Uterus (tissue), 4 donors: ENCODE results near the gene YWHAH. TPM values are rescaled to one million over a fixed set of nuclear protein-coding genes. Genes with fewer than 3 reads are reported as not detected.
A peak's percentile ranks its signal among the peaks of the same experiment; 100 is the strongest.

Experiments used
- DNase-seq, 2 donors: peaks; one replicate each; pipeline ENCODE4 v3.0.0-alpha.2; 2019 to 2020
- H3K27ac ChIP-seq, 2 donors: fragments of 200-600 bp; sonication (generic); 1 replicate in 1 of 2; 2 replicates in 1 of 2; pipeline ENCODE4 v1.5.1; 2016 to 2018
- H3K27me3 ChIP-seq, 2 donors: fragments of 200-600 bp; sonication (generic); one replicate each; pipeline ENCODE4 v1.5.1; 2018 to 2019; ENCODE audit warnings: control low read depth in 1 of 2
- H3K36me3 ChIP-seq, 2 donors: fragments of 200-600 bp; sonication (generic); one replicate each; pipeline ENCODE4 v1.5.1; 2019; ENCODE audit warnings: control low read depth in 1 of 2
- H3K4me1 ChIP-seq, 2 donors: fragments of 200-600 bp; sonication (generic); one replicate each; pipeline ENCODE4 v1.5.1; 2018 to 2019; ENCODE audit warnings: control low read depth in 1 of 2
- H3K4me3 ChIP-seq, 2 donors: fragments of 200-600 bp; sonication (generic); 1 replicate in 1 of 2; 2 replicates in 1 of 2; pipeline ENCODE4 v1.5.1; 2018 to 2019; ENCODE audit warnings: mild to moderate bottlenecking in 1 of 2
- H3K9me3 ChIP-seq, 2 donors: fragments of 200-600 bp; sonication (generic); one replicate each; pipeline ENCODE4 v1.5.1; 2019; ENCODE audit warnings: control low read depth in 1 of 2
- CTCF ChIP-seq, 4 experiments: fragments of 200-600 bp in 2 of 4; fragments of 450-650 bp in 2 of 4; sonication (generic) in 2 of 4; IDR thresholded peaks; one replicate each; pipeline ENCODE4 v1.5.1; 2016 to 2019; ENCODE audit warnings: antibody characterized with exemption in 4 of 4, mild to moderate bottlenecking in 2 of 4, moderate library complexity in 1 of 4
- POLR2A ChIP-seq, 2 donors: fragments of 450-650 bp; IDR thresholded peaks; one replicate each; pipeline ENCODE4 v1.6.1; 2016; ENCODE audit warnings: antibody characterized with exemption in 2 of 2, mild to moderate bottlenecking in 1 of 2, moderate library complexity in 1 of 2
- intact Hi-C: fragments of 100-400 bp; cut with DNase I; formaldehyde crosslinking; loops from one replicate; pipeline ENCODE4 v1.15.1; 2023; ENCODE audit warnings: low total_unique reads
- total RNA-seq, 4 donors: library from RNA; depleted of rRNA in 3 of 4; stranded (reverse); fragments of >200 nt in 3 of 4; gene quantifications; one replicate each; pipeline versions ENCODE4 v1.1.0 to v1.2.4, GENCODE V29; 2014 to 2023
- donor health status: DM: yes; HTN: yes; CAD: no.

Gene YWHAH
- total RNA-seq, 4 donors from 2014 or later, result 37.1 to 209 (median 101) TPM

GRCh38 chr22:31947296-31947695 lies 3.0 kb downstream of the YWHAH start:
- DNase-seq, result no peak
- Histone ChIP-seq H3K9me3 (no peaks in the 10 kb centered on the region), H3K4me1 (peaks cover 7 to 19% of the 10 kb centered on the region in 2 donors), H3K27me3 (no peaks in the 10 kb centered on the region), H3K27ac (peak overlapping the region in 1 of 2 donors; percentile 100), H3K36me3 (no peaks in the 10 kb centered on the region), H3K4me3 (no peak overlapping the region)
- TF ChIP-seq CTCF (IDR thresholded peaks at IDR 0.05) (peak; percentile 24 to 59 (median 36)), POLR2A (IDR thresholded peaks at IDR 0.05) (no peak)
- intact Hi-C loops, result no loop called here

GRCh38 chr22:31948002-31948401 lies 3.7 kb downstream of the YWHAH start:
- no peak overlapping the region for H3K4me3 ChIP-seq
- TF ChIP-seq POLR2A (IDR thresholded peaks at IDR 0.05), result no peak
- no peak for TF ChIP-seq CTCF (IDR thresholded peaks at IDR 0.05)
- H3K27ac ChIP-seq, result no peak overlapping the region
- H3K9me3 ChIP-seq, result no peaks in the 10 kb centered on the region
- H3K27me3 ChIP-seq, result no peaks in the 10 kb centered on the region
- H3K36me3 ChIP-seq, result no peaks in the 10 kb centered on the region
- peaks cover 14 to 22% of the 10 kb centered on the region in 2 donors for H3K4me1 ChIP-seq
- DNase-seq, result no peak
- intact Hi-C loops, result no loop called here

DNA sequence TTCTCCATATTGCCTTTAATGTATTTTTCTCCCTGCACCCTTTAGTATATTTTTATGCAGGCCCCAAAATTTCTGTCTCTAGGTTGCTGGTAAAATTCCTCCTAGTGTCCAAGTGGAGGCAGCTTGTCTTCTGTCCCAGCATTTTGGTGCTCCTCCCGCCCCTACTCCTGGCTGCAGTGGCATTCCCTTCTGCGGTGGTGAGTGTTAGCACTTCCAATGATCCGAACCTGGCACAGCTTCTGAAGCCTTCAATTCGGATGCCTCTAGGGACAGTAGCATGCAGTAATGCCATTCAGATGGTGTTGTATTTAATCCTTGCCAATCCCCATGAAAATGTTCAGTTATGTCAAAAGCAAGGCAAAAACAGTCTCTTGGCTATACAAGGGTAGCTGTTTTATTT lies 5.9 kb downstream of the YWHAH start:
- no peak for DNase-seq
- Histone ChIP-seq H3K36me3 (no peaks in the 10 kb centered on the region), H3K9me3 (no peaks in the 10 kb centered on the region), H3K27me3 (no peaks in the 10 kb centered on the region), H3K4me1 (peaks cover 14 to 22% of the 10 kb centered on the region in 2 donors), H3K4me3 (no peak overlapping the region), H3K27ac (no peak overlapping the region)
- TF ChIP-seq POLR2A (IDR thresholded peaks at IDR 0.05), result no peak
- TF ChIP-seq CTCF (IDR thresholded peaks at IDR 0.05), result no peak
- intact Hi-C loops, result loop anchor here (10.0 kb wide), 1 partner anchor 55 kb away; no protein-coding TSS in a partner anchor

DNA sequence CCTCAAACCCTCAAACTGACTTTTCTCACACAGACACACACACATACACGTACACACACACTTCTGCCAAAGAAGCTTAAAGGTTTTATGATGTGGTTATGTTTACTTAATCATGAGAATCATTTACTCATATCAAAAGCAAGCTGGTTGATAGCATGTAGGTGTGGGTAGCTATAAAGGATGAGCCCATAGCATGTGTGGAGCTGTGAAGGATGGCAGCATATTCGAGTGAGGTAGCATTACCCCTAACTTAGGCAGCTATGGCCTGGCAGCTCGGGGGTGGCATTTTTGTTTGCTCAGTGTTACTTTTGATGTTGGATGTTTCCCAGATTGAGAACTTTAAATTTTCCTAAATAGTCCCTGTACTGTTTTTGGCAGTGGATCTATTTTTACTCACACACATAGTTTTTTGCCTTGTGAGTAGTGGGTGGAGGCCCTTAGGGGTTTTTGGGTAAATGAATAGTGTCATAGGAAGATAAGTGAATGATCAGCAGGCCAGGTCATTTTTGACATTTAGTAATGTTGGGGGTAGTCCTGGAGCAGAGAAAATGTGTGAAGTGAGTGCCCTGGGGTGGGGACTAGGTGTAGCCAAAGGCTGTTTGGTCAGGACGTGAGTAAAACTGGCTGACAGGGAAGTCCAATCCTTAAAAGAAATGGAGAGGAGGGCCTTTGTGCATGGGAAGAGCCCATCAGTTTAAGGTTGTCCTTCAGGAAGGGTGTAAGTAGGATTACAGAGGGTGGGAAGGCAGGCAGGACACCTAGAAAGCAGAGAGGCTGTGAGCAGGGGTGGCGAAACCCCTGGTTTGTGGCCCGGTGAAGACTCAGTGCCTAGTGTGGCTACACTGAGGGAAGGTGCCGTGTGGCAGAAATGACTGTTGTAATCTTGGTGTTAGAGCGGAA lies 7.1 kb downstream of the YWHAH start:
- Histone ChIP-seq H3K4me3 (no peak overlapping the region), H3K27me3 (no peaks in the 10 kb centered on the region), H3K27ac (peak overlapping the region; percentile 39 to 58), H3K36me3 (no peaks in the 10 kb centered on the region), H3K4me1 (peaks cover 14 to 22% of the 10 kb centered on the region in 2 donors), H3K9me3 (no peaks in the 10 kb centered on the region)
- DNase-seq, result no peak
- TF ChIP-seq POLR2A (IDR thresholded peaks at IDR 0.05) (no peak), CTCF (IDR thresholded peaks at IDR 0.05) (no peak)
- intact Hi-C loops, result loop anchor here (10.0 kb wide), 1 partner anchor 57 kb away; no protein-coding TSS in a partner anchor

GRCh38 chr22:31952094-31952401 lies 7.7 kb downstream of the YWHAH start:
- Histone ChIP-seq H3K36me3 (no peaks in the 10 kb centered on the region), H3K4me3 (no peak overlapping the region), H3K27ac (peak overlapping the region; percentile 39 to 58), H3K27me3 (no peaks in the 10 kb centered on the region), H3K4me1 (peaks cover 14 to 22% of the 10 kb centered on the region in 2 donors), H3K9me3 (no peaks in the 10 kb centered on the region)
- TF ChIP-seq POLR2A (IDR thresholded peaks at IDR 0.05), result no peak
- TF ChIP-seq CTCF (IDR thresholded peaks at IDR 0.05), result no peak
- no peak for DNase-seq
- intact Hi-C loops, result loop anchor here (10.0 kb wide), 1 partner anchor 57 kb away; no protein-coding TSS in a partner anchor
